ENCODE results near the gene POLR2J. TPM values are rescaled to one million over a fixed set of nuclear protein-coding genes. Genes with fewer than 3 reads are reported as not detected.

POLR2J gene
- total RNA-seq, 1 experiment from 2014 or later = 69.4 TPM

GRCh38 chr7:102469351-102469971 is 9.3 kb downstream of the POLR2J start:
- TF ChIP-seq SIN3A (IDR thresholded peaks at IDR 0.05; ENCODE audit: borderline replicate concordance, insufficient read depth, low read depth, low read length) = no peak
- TF ChIP-seq POLR2AphosphoS5 (IDR thresholded peaks at IDR 0.05; ENCODE audit: low read depth, low read length) = no peak
- TF ChIP-seq TCF7L2 (IDR thresholded peaks at IDR 0.05; ENCODE audit: low read depth, low read length) = no peak
- TF ChIP-seq, protein P1, sequence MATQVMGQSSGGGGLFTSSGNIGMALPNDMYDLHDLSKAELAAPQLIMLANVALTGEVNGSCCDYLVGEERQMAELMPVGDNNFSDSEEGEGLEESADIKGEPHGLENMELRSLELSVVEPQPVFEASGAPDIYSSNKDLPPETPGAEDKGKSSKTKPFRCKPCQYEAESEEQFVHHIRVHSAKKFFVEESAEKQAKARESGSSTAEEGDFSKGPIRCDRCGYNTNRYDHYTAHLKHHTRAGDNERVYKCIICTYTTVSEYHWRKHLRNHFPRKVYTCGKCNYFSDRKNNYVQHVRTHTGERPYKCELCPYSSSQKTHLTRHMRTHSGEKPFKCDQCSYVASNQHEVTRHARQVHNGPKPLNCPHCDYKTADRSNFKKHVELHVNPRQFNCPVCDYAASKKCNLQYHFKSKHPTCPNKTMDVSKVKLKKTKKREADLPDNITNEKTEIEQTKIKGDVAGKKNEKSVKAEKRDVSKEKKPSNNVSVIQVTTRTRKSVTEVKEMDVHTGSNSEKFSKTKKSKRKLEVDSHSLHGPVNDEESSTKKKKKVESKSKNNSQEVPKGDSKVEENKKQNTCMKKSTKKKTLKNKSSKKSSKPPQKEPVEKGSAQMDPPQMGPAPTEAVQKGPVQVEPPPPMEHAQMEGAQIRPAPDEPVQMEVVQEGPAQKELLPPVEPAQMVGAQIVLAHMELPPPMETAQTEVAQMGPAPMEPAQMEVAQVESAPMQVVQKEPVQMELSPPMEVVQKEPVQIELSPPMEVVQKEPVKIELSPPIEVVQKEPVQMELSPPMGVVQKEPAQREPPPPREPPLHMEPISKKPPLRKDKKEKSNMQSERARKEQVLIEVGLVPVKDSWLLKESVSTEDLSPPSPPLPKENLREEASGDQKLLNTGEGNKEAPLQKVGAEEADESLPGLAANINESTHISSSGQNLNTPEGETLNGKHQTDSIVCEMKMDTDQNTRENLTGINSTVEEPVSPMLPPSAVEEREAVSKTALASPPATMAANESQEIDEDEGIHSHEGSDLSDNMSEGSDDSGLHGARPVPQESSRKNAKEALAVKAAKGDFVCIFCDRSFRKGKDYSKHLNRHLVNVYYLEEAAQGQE (IDR thresholded peaks at IDR 0.05; ENCODE audit: insufficient read depth in 1 of 2, low read depth in 2 of 2, low read length in 1 of 2) = no peak
- TF ChIP-seq, protein P2, sequence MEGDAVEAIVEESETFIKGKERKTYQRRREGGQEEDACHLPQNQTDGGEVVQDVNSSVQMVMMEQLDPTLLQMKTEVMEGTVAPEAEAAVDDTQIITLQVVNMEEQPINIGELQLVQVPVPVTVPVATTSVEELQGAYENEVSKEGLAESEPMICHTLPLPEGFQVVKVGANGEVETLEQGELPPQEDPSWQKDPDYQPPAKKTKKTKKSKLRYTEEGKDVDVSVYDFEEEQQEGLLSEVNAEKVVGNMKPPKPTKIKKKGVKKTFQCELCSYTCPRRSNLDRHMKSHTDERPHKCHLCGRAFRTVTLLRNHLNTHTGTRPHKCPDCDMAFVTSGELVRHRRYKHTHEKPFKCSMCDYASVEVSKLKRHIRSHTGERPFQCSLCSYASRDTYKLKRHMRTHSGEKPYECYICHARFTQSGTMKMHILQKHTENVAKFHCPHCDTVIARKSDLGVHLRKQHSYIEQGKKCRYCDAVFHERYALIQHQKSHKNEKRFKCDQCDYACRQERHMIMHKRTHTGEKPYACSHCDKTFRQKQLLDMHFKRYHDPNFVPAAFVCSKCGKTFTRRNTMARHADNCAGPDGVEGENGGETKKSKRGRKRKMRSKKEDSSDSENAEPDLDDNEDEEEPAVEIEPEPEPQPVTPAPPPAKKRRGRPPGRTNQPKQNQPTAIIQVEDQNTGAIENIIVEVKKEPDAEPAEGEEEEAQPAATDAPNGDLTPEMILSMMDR (IDR thresholded peaks at IDR 0.05) = no peak
- peaks cover 5% of the 10 kb centered on the region for H3K4me1 ChIP-seq (ENCODE audit: control insufficient read depth, insufficient read depth, low read length)
- no peak overlapping the region for H3K27ac ChIP-seq (ENCODE audit: low read length)
- ATAC-seq = no peak
- intact Hi-C loops (cut with micrococcal nuclease; ENCODE audit: unreplicated experiment) = no loop called here
- no peak for DNase-seq (ENCODE audit: low read depth, low spot score)
- H3K27me3 ChIP-seq (ENCODE audit: control insufficient read depth, insufficient read depth, low read length) = no peaks in the 10 kb centered on the region
- CTCF ChIA-PET = no interaction called here
- no peak overlapping the region for H3K4me3 ChIP-seq (ENCODE audit: low read depth in 2 of 2, low read length in 2 of 2)
- no TSS peak for BruUV-seq (replicated peaks)
- H3K36me3 ChIP-seq (ENCODE audit: control insufficient read depth, insufficient read depth, low read length) = peaks cover under 1% of the 10 kb centered on the region
- in situ Hi-C loops (cut with HindIII; ENCODE audit: low pct_unique_long_range_greater_than_20kb, low sequenced_read_pairs) = no loop called here
- POLR2A ChIA-PET = no interaction called here
- no peaks in the 10 kb centered on the region for H3K9me3 ChIP-seq (ENCODE audit: control insufficient read depth, insufficient read depth, low read depth, low read length)

GRCh38 chr7:102468478-102469350 is 10.0 kb downstream of the POLR2J start:
- Histone ChIP-seq H3K4me3 (ENCODE audit: low read depth in 2 of 2, low read length in 2 of 2) (no peak overlapping the region), H3K27ac (ENCODE audit: low read length) (no peak overlapping the region), H3K27me3 (ENCODE audit: control insufficient read depth, insufficient read depth, low read length) (no peaks in the 10 kb centered on the region), H3K4me1 (ENCODE audit: control insufficient read depth, insufficient read depth, low read length) (peaks cover 7% of the 10 kb centered on the region), H3K36me3 (ENCODE audit: control insufficient read depth, insufficient read depth, low read length) (peaks cover 4% of the 10 kb centered on the region), H3K9me3 (ENCODE audit: control insufficient read depth, insufficient read depth, low read depth, low read length) (no peaks in the 10 kb centered on the region)
- TF ChIP-seq, protein P1 (IDR thresholded peaks at IDR 0.05; ENCODE audit: insufficient read depth in 1 of 2, low read depth in 2 of 2, low read length in 1 of 2) = no peak
- TF ChIP-seq SIN3A (IDR thresholded peaks at IDR 0.05; ENCODE audit: borderline replicate concordance, insufficient read depth, low read depth, low read length) = no peak
- TF ChIP-seq, protein P2 (IDR thresholded peaks at IDR 0.05) = no peak
- no peak for TF ChIP-seq POLR2AphosphoS5 (IDR thresholded peaks at IDR 0.05; ENCODE audit: low read depth, low read length)
- TF ChIP-seq TCF7L2 (IDR thresholded peaks at IDR 0.05; ENCODE audit: low read depth, low read length) = no peak
- ATAC-seq (no peak), DNase-seq (ENCODE audit: low read depth, low spot score) (no peak)
- POLR2A ChIA-PET = no interaction called here
- intact Hi-C loops (cut with micrococcal nuclease; ENCODE audit: unreplicated experiment) (no loop called here), in situ Hi-C loops (cut with HindIII; ENCODE audit: low pct_unique_long_range_greater_than_20kb, low sequenced_read_pairs) (no loop called here)
- CTCF ChIA-PET = no interaction called here
- BruUV-seq (replicated peaks) = no TSS peak

Data from Panc1 (cell line).